SK-N-SH treated with all-trans-retinoic acid at 6 μM for 48 hours (cell line): ENCODE measurements around the gene TMEM54.

Experiments used
- ATAC-seq: fragments of 200-7000 bp; cut with Tn5 transposase; 3 replicates; pipeline ENCODE4 v1.9.1; 2020; ENCODE audit warnings: mild to moderate bottlenecking, moderate library complexity
- ARNTL ChIP-seq: fragments of 450-650 bp; formaldehyde crosslinking; IDR thresholded peaks from 2 replicates; pipeline ENCODE4 v1.5.0; 2020; ENCODE audit warnings: low read depth, mild to moderate bottlenecking, moderate library complexity, borderline replicate concordance
- BACH2 ChIP-seq: fragments of 250-450 bp; sonication (Bioruptor Pico); IDR thresholded peaks from 2 replicates; pipeline ENCODE4 v1.9.0; 2021; ENCODE audit warnings: mild to moderate bottlenecking, borderline replicate concordance
- CSDC2 ChIP-seq: fragments of 250-450 bp; sonication (Bioruptor Pico); IDR thresholded peaks from 2 replicates; pipeline ENCODE4 v1.5.0; 2020; ENCODE audit warnings: mild to moderate bottlenecking, moderate library complexity
- ESRRG ChIP-seq: fragments of 250-450 bp; sonication (Bioruptor Pico); IDR thresholded peaks from 2 replicates; pipeline ENCODE4 v1.6.1; 2021; ENCODE audit warnings: mild to moderate bottlenecking
- GLIS3 ChIP-seq: fragments of 250-450 bp; sonication (Bioruptor Pico); IDR thresholded peaks from 2 replicates; pipeline ENCODE4 v1.5.0; 2020; ENCODE audit warnings: mild to moderate bottlenecking, moderate library complexity
- ISL1 ChIP-seq: fragments of 250-450 bp; sonication (Bioruptor Pico); IDR thresholded peaks from 2 replicates; pipeline ENCODE4 v2.1.2; 2022; ENCODE audit warnings: mild to moderate bottlenecking, moderate library complexity
- OSR1 ChIP-seq: fragments of 250-450 bp; sonication (Bioruptor Pico); IDR thresholded peaks from 2 replicates; pipeline ENCODE4 v1.8.0; 2022; ENCODE audit warnings: moderate library complexity, mild to moderate bottlenecking, inconsistent platforms
- POU6F1 ChIP-seq: fragments of 250-450 bp; sonication (Bioruptor Pico); IDR thresholded peaks from 2 replicates; pipeline ENCODE4 v1.8.0; 2021; ENCODE audit warnings: low read depth, mild to moderate bottlenecking, moderate library complexity, borderline replicate concordance
- PPARA ChIP-seq: fragments of 250-450 bp; sonication (Bioruptor Pico); IDR thresholded peaks from 2 replicates; pipeline ENCODE4 v1.5.0; 2020; ENCODE audit warnings: mild to moderate bottlenecking, borderline replicate concordance
- SNAI2 ChIP-seq: fragments of 250-450 bp; sonication (Bioruptor Pico); IDR thresholded peaks from 2 replicates; pipeline ENCODE4 v1.5.0; 2020; ENCODE audit warnings: mild to moderate bottlenecking, moderate library complexity
- TCF4 ChIP-seq: fragments of 250-450 bp; sonication (Bioruptor Pico); IDR thresholded peaks from 2 replicates; pipeline ENCODE4 v1.8.0; 2021; ENCODE audit warnings: mild to moderate bottlenecking, moderate library complexity, borderline replicate concordance
- TOX ChIP-seq: fragments of 250-450 bp; sonication (Bioruptor Pico); IDR thresholded peaks from 2 replicates; pipeline ENCODE4 v1.8.0; 2021; ENCODE audit warnings: mild to moderate bottlenecking, moderate library complexity, borderline replicate concordance
- TSHZ2 ChIP-seq: fragments of 250-450 bp; sonication (Bioruptor Pico); IDR thresholded peaks from 2 replicates; pipeline ENCODE4 v1.5.0; 2020; ENCODE audit warnings: mild to moderate bottlenecking, moderate library complexity
- ZC3H10 ChIP-seq: fragments of 250-450 bp; sonication (Bioruptor Pico); IDR thresholded peaks from 2 replicates; pipeline ENCODE4 v1.5.1; 2021; ENCODE audit warnings: mild to moderate bottlenecking, moderate library complexity
- ZFP3 ChIP-seq: fragments of 250-450 bp; sonication (Bioruptor Pico); IDR thresholded peaks from 2 replicates; pipeline ENCODE4 v1.5.0; 2020; ENCODE audit warnings: mild to moderate bottlenecking, moderate library complexity
- ZNF565 ChIP-seq: fragments of 450-650 bp; formaldehyde crosslinking; conservative IDR thresholded peaks from 2 replicates; pipeline ENCODE4 v1.5.0; 2020; ENCODE audit warnings: low read depth, mild to moderate bottlenecking, moderate library complexity
- ZNF70 ChIP-seq: fragments of 450-650 bp; formaldehyde crosslinking; IDR thresholded peaks from 2 replicates; pipeline ENCODE4 v1.5.0; 2020; ENCODE audit warnings: mild to moderate bottlenecking, moderate library complexity
- TF ChIP-seq, protein P1 (sequence below): fragments of 250-450 bp; sonication (Bioruptor Pico); IDR thresholded peaks from 2 replicates; pipeline ENCODE4 v1.8.0; 2020; ENCODE audit warnings: mild to moderate bottlenecking, moderate library complexity, borderline replicate concordance
- TF ChIP-seq, protein P2 (sequence below): fragments of 250-450 bp; sonication (Bioruptor Pico); IDR thresholded peaks from 2 replicates; pipeline ENCODE4 v1.5.1; 2021; ENCODE audit warnings: mild to moderate bottlenecking, moderate library complexity
- TF ChIP-seq, protein P3 (sequence below): fragments of 250-450 bp; sonication (Bioruptor Pico); IDR thresholded peaks from 2 replicates; pipeline ENCODE4 v1.5.1; 2020; ENCODE audit warnings: low read depth, mild to moderate bottlenecking, moderate library complexity

TMEM54 gene

GRCh38 chr1:32947669-32948389 is 46.6 kb upstream of the TMEM54 start:
- TF ChIP-seq, protein P1, sequence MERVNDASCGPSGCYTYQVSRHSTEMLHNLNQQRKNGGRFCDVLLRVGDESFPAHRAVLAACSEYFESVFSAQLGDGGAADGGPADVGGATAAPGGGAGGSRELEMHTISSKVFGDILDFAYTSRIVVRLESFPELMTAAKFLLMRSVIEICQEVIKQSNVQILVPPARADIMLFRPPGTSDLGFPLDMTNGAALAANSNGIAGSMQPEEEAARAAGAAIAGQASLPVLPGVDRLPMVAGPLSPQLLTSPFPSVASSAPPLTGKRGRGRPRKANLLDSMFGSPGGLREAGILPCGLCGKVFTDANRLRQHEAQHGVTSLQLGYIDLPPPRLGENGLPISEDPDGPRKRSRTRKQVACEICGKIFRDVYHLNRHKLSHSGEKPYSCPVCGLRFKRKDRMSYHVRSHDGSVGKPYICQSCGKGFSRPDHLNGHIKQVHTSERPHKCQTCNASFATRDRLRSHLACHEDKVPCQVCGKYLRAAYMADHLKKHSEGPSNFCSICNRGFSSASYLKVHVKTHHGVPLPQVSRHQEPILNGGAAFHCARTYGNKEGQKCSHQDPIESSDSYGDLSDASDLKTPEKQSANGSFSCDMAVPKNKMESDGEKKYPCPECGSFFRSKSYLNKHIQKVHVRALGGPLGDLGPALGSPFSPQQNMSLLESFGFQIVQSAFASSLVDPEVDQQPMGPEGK (CRISPR knock-in tag): no peak
- no peak for TF ChIP-seq ZNF565 (CRISPR knock-in tag)
- no peak for TF ChIP-seq POU6F1 (CRISPR knock-in tag)
- no peak for TF ChIP-seq TOX (CRISPR knock-in tag)
- no peak for TF ChIP-seq SNAI2 (CRISPR knock-in tag)
- no peak for TF ChIP-seq ZNF70
- TF ChIP-seq TSHZ2: no peak
- no peak for TF ChIP-seq ZFP3 (CRISPR knock-in tag)
- TF ChIP-seq, protein P2, sequence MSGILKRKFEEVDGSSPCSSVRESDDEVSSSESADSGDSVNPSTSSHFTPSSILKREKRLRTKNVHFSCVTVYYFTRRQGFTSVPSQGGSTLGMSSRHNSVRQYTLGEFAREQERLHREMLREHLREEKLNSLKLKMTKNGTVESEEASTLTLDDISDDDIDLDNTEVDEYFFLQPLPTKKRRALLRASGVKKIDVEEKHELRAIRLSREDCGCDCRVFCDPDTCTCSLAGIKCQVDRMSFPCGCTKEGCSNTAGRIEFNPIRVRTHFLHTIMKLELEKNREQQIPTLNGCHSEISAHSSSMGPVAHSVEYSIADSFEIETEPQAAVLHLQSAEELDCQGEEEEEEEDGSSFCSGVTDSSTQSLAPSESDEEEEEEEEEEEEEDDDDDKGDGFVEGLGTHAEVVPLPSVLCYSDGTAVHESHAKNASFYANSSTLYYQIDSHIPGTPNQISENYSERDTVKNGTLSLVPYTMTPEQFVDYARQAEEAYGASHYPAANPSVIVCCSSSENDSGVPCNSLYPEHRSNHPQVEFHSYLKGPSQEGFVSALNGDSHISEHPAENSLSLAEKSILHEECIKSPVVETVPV (CRISPR knock-in tag): no peak
- no peak for TF ChIP-seq ARNTL (CRISPR knock-in tag)
- TF ChIP-seq, all 23 proteins: peak for 0
- ATAC-seq: no peak

GRCh38 chr1:32946413-32946812 is 45.2 kb upstream of the TMEM54 start:
- TF ChIP-seq ZC3H10 (CRISPR knock-in tag) (no peak), GLIS3 (CRISPR knock-in tag) (no peak), ESRRG (CRISPR knock-in tag) (no peak), SNAI2 (CRISPR knock-in tag) (no peak), ISL1 (CRISPR knock-in tag) (no peak), ZFP3 (CRISPR knock-in tag) (no peak), POU6F1 (CRISPR knock-in tag) (no peak), TCF4 (CRISPR knock-in tag) (no peak), PPARA (CRISPR knock-in tag) (no peak), CSDC2 (no peak), OSR1 (no peak), BACH2 (CRISPR knock-in tag) (no peak), TOX (CRISPR knock-in tag) (no peak)
- TF ChIP-seq, protein P3, sequence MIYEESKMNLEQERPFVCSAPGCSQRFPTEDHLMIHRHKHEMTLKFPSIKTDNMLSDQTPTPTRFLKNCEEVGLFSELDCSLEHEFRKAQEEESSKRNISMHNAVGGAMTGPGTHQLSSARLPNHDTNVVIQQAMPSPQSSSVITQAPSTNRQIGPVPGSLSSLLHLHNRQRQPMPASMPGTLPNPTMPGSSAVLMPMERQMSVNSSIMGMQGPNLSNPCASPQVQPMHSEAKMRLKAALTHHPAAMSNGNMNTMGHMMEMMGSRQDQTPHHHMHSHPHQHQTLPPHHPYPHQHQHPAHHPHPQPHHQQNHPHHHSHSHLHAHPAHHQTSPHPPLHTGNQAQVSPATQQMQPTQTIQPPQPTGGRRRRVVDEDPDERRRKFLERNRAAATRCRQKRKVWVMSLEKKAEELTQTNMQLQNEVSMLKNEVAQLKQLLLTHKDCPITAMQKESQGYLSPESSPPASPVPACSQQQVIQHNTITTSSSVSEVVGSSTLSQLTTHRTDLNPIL (CRISPR knock-in tag): no peak
- TF ChIP-seq, protein P2 (CRISPR knock-in tag): no peak
- no peak for ATAC-seq
